ENCODE data around the gene UBFD1.

DNA sequence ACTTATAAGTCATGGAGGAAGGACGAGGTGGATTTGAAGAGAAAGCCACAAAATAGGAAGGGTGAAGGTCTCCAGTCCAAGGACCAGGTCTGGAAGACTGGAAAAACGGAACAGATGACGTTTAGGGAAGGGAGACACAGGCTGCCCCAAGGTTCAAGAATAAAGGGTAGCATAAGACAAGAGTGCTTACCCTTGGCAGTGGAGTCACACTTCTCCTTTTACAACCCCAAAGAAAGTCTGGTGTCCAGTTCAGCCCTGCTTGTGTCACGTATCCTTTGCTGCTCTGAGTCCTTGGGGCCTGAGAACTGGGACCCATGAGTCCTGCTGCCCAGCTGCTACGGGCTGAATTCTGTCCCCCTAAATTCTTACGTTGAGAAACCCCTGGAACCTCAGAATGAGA lies 34.2 kb upstream of the UBFD1 start:
- TF ChIP-seq, protein P1, sequence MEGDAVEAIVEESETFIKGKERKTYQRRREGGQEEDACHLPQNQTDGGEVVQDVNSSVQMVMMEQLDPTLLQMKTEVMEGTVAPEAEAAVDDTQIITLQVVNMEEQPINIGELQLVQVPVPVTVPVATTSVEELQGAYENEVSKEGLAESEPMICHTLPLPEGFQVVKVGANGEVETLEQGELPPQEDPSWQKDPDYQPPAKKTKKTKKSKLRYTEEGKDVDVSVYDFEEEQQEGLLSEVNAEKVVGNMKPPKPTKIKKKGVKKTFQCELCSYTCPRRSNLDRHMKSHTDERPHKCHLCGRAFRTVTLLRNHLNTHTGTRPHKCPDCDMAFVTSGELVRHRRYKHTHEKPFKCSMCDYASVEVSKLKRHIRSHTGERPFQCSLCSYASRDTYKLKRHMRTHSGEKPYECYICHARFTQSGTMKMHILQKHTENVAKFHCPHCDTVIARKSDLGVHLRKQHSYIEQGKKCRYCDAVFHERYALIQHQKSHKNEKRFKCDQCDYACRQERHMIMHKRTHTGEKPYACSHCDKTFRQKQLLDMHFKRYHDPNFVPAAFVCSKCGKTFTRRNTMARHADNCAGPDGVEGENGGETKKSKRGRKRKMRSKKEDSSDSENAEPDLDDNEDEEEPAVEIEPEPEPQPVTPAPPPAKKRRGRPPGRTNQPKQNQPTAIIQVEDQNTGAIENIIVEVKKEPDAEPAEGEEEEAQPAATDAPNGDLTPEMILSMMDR (IDR thresholded peaks at IDR 0.05): no peak
- TF ChIP-seq POLR2AphosphoS5 (IDR thresholded peaks at IDR 0.05): no peak
